Stimulated activated CD4-positive, alpha-beta T cell treated with anti-CD3 and anti-CD28 coated beads, Interleukin-1b, Interleukin-23, amount 100 ng/mL, for 24 hours (primary cell): Measurements from ENCODE around the gene FGD1.

Experiments
- DNase-seq, 4 experiments: peaks; one replicate each; pipeline ENCODE4 v3.0.0-alpha.2; 2020; ENCODE audit warnings: low read depth in 4 of 4, low spot score in 1 of 4

FGD1 gene

GRCh38 chrX:54473993-54474859 lies 21.8 kb downstream of the FGD1 start:
- DNase-seq = no peak

DNA sequence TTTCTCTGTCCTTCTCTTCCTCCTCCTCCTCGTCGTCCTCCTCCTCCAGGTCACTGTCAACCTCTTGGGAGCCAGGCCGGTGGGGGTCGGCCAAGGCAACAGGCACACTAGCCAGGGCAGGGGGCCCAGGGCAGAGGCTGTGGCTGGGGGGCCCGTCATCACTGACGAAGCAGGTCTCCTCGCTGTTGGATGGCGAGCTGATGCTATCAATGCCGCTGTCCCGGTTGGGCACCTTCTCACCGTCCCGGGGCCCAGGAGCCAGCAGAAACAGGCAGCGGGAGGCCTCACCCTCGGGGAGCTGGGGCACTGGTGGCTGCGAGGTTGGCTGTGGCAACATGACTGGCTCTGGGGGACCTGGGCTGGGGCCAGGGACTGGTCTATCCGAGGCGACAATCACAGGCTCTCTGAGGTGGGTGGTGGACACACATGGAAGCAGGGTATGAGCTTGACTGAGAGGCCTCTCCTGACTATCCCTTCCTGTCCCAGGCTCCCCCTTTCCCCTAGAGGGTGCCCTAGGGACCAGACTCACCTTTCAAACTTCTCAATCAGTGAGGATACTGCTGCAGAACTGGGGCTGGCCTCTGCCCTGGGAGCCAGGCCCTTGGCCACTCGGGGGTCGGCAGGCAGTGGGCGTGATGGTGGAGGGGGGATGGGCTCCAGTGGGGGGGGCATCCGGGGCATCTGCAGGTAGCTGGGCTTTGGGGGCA lies 25.8 kb downstream of the FGD1 start:
- no peak for DNase-seq

DNA sequence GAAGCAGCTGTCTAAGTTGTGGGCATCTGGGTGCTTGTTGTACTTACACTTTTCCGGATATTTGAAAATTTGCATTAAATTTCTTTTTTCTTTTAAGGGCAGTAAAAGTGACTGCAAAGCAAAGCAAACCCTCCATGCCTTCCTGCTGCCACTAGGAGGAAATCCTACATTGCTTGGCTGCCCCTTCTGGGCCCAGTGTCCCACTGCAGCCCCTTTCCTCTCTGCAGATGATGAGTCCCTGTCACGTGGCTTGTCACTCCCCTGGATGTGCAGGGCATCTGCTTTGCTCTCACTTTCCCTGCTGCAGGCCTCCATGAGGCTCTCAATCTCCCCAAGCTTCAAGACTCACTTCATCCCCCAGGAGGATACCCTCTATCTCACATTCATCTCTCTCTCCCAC lies 43.1 kb downstream of the FGD1 start:
- no peak for DNase-seq

DNA sequence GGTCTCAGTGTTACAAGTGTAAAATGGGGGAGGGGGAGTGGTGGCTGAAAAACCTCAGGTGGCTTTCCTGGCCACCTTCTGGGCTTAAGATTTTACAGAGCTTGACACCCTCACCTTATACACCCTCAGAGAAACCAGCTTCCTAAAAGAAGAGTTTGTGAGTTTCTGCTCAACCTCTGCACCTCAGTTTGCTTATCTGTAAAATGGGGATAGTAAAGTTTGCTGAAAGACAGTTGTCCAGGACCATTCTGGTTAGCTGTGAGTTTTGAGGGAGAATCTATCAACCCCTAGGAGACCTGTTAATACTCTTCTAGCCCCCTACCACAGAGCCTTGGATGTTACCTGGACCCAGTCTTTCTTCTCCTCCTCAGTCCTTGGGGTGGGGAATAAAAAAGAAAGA lies 46.1 kb downstream of the FGD1 start:
- DNase-seq = no peak

DNA sequence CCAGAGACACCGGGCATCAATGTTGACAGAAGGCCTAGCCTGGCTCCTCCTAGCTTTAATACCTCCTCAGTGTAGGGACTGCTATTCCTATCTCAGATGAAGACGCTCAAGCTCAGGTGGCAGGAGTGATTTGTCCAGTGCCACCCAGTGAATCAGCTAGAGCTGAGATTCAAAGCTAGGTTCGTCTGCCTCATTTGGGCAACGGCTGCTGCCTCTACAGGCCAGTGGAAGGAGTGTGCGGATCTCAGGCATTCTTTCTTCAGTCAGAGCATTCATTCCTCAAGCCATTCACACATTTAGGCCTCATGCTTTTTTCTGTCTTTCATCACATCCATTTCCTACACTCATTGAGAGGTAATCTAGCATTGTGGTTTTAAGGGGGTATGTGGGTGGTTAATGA lies 48.6 kb downstream of the FGD1 start:
- DNase-seq = no peak

DNA sequence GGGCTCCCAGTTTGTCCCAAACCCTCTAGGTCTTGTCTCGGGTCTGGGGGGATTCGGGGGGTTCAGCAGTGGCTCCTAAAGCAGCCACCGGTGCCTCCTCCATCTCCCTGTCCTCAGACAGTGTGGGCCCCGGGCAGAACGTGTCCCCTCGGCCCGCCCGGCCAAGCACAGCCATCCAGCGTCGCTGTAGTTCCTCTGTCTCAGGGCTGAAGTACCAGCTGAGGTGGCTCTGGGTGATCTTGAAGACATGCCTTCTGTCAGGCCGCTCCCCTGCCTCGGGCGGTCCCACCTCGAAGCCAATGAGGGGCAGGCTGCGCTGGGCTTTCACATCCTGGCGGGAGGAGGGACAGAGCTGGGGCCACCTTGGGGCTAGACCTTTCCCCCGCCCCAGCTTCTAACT lies 50.0 kb downstream of the FGD1 start:
- DNase-seq = no peak

DNA sequence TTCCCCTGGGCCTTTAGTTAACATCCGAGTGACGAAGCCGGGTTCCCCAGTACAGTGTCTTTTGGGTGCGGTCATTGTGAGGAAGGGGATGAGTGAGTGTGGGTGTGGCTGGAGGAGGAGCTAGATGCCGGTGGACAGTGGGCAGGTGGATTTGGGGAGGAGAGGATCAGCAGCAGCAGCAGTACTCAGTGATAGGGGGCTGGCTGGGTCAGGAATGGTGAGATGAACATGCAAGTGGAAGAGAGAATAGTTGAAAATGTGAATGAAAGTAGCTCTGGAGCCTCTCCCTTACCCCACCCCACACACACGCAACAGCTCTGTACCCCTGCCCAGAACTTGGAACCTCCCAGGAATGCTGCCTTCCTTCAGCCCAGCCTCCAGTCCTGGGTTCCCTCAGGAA lies 51.3 kb downstream of the FGD1 start:
- DNase-seq = no peak

DNA sequence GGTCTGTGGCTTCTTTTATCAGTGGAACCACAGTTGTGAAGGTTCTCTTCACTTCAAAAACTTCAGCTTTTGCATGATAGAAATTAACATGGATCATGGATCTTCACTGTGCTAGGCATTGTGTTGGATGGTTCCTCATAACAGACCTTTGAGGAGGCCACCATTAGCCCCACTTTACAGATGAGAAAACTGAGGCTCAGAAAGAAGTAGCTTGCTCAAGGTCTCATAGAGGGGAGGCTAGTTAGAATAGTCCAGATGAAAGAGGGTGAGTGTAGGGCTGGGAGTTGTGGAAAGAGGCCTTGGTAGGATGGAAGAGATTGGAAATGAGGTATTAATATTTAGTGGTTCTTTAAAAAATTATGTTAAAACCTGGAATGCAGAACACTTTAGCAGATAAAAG lies 53.2 kb downstream of the FGD1 start:
- DNase-seq = no peak

DNA sequence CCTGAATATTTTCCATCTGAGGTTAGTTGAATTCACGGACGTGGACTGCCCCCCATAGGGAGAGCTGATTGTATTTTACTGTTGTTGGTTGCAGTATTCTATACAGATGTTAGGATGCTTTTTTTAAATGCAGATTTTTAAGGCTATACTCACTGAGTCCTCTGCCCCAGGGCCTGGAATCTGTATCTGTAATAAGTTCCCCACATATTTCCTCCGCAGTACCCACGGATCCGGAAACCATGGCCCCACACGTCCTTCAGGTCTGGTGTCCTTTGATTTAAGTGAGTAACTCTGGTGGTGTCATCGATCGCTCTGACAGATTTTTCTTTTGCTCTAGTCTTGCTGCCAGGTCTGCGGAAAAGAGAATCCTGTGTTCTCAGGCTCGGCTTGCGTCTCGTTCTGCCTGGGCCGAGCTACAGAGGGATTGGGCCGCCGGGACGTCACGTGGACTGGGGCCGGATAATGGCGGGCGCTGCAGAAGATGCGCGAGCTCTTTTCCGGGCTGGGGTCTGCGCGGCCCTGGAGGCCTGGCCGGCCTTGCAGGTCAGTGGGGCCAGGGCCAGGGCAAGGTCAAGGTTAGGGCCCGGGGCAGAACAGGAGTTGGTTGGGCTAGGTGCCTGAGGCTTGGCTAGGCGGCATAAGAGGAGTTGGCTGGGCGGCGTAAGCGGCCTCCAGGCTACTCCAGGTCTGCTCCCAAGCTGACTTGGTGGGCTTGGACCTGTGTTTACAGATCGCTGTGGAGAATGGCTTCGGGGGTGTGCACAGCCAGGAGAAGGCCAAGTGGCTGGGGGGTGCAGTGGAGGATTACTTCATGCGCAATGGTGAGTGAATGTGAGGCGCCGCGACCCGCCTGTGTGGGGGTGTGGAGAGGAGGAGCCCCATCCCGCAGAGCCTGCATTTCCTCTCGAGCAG lies 55.8 kb downstream of the FGD1 start, which contains the start of gene TSR2:
TSS of gene TSR2 (plus strand) at position 445 of the 912 bp plus-strand sequence. CDS start at position 463, 18 bp downstream.
- DNase-seq = peak; percentile 35 to 58 (median 50)

- no peak for DNase-seq
These were observed 60.9 kb downstream of the FGD1 start for GRCh38 chrX:54435121-54435520.

GRCh38 chrX:54430519-54430918 lies 65.5 kb downstream of the FGD1 start:
- DNase-seq = no peak

DNA sequence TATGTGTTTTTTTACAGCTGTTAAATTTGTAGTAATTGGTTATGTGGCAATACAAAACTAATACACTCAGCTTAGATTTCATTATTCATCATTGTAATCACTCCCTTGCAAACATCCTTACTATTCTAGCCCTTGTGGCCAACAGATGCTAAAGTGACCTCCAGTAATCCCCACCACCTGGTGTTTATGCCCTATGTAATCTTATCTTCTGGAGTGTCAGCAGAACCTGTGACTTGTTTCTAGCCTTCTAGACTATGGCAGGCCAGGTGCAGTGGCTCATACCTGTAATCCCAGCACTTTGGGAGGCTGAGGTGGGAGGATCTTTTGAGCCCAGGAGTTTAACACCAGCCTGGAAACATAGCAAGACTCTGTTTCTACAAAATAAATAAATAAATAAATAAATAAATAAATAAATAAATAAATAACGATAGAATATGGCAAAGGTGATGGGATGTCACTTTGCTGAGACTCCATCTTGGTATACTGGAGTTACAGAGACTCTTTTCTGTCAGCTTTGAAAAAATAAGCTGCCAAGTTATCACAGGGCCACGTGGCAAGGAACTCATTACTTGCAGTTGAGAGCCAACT lies 68.1 kb downstream of the FGD1 start:
- DNase-seq = no peak

- no peak for DNase-seq
These were observed 72.7 kb downstream of the FGD1 start for GRCh38 chrX:54423161-54423888.

DNA sequence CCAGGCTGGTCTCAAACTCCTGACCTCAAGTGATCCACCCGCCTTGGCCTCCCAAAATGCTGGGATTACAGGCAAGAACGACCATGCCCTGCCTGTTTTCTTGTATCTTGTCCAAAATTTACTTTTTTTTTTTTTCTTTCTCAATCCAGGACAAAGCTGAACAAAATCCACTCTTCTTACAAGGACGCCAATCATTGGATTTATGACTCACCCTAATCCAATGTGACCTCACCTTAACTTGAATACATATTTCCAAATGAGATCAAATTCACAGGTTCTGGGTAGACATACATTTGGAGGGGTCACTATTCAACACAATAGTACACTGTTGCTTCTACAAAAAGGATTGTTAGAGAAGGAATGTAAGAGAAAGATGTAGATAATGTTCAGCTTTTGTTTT lies 73.9 kb downstream of the FGD1 start:
- DNase-seq = no peak

GRCh38 chrX:54419559-54420302 lies 76.3 kb downstream of the FGD1 start:
- no peak for DNase-seq

- DNase-seq = no peak
These were observed 79.1 kb downstream of the FGD1 start for GRCh38 chrX:54416965-54417364.

- DNase-seq = no peak
These were observed 80.3 kb downstream of the FGD1 start for GRCh38 chrX:54415534-54416350.

DNA sequence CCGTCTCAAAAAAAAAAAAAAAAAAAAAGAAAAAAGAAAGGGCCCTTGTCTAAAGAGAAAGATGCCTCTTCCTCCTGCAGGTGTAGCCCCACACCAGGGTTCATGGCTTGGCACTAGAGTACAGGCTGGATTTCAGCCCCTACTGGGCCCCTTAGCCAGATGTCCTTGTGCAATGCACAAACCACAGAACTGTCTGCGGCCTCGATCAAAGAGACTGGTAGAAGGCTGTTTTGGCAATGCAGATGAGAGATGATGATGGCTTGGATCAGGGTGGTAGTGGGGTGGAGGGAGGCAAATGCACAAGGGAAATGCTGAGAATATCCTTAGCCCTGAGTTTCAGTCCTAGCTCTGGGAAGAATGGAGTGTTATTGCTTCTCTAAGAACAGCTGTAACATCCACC lies 82.3 kb downstream of the FGD1 start:
- DNase-seq = no peak

GRCh38 chrX:54411732-54412131 lies 84.3 kb downstream of the FGD1 start:
- no peak for DNase-seq
